Neural cell (in vitro differentiated cells): ENCODE data around the gene SAMD4A.

Experiments
- CTCF ChIP-seq: fragments of 450-650 bp; IDR thresholded peaks from 2 replicates; pipeline ENCODE4 v1.5.1; 2014; ENCODE audit warnings: antibody characterized with exemption, mild to moderate bottlenecking, moderate library complexity; ENCODE audit not compliant: poor library complexity, severe bottlenecking
- EP300 ChIP-seq: fragments of 450-650 bp; conservative IDR thresholded peaks from 2 replicates; pipeline ENCODE4 v1.6.1; 2014; ENCODE audit warnings: antibody characterized with exemption, mild to moderate bottlenecking, moderate library complexity; ENCODE audit not compliant: poor library complexity, severe bottlenecking
- EZH2 ChIP-seq: fragments of 200-600, 300-800 bp; shearing (Covaris generic), sonication (generic); IDR thresholded peaks from 2 replicates; pipeline ENCODE4 v1.6.1; 2014; ENCODE audit warnings: antibody characterized with exemption, low read length, borderline replicate concordance, mild to moderate bottlenecking; ENCODE audit not compliant: insufficient read depth, poor library complexity, severe bottlenecking
- MXI1 ChIP-seq: fragments of 450-650 bp; conservative IDR thresholded peaks from 2 replicates; pipeline ENCODE4 v1.6.1; 2014; ENCODE audit warnings: antibody characterized with exemption, mild to moderate bottlenecking; ENCODE audit not compliant: poor library complexity, severe bottlenecking
- POLR2AphosphoS5 ChIP-seq: IDR thresholded peaks from 2 replicates; pipeline ENCODE4 v1.6.1; 2012

GRCh38 chr14:54715811-54716210, 148.9 kb downstream of the SAMD4A start:
- TF ChIP-seq CTCF (no peak), MXI1 (no peak), EZH2 (no peak), EP300 (no peak), POLR2AphosphoS5 (no peak)
